DOHH2 (cell line): ENCODE data around the gene PRDM15.

Source experiments
- H3F3A ChIP-seq: fragments of 200-600 bp; sonication (generic), shearing (Covaris generic); 2 replicates; pipeline ENCODE4 v1.6.0; 2016; ENCODE audit warnings: antibody characterized with exemption, mild to moderate bottlenecking; ENCODE audit not compliant: control insufficient read depth, insufficient read depth
- H3K27ac ChIP-seq: fragments of 200-600 bp; sonication (generic); 2 replicates; pipeline ENCODE4 v1.5.1; 2014; ENCODE audit warnings: low read depth, mild to moderate bottlenecking, low read length, moderate library complexity
- H3K27me3 ChIP-seq: fragments of 200-600 bp; sonication (generic); 2 replicates; pipeline ENCODE4 v1.6.1; 2014; ENCODE audit warnings: mild to moderate bottlenecking, low read length, mixed read lengths; ENCODE audit not compliant: control insufficient read depth
- H3K36me3 ChIP-seq: fragments of 200-600 bp; sonication (generic); 2 replicates; pipeline ENCODE4 v1.6.1; 2014; ENCODE audit warnings: mild to moderate bottlenecking, low read length, moderate library complexity, mixed read lengths; ENCODE audit not compliant: control insufficient read depth
- H3K4me1 ChIP-seq: fragments of 200-600 bp; sonication (generic); 2 replicates; pipeline ENCODE4 v1.6.1; 2014; ENCODE audit warnings: mild to moderate bottlenecking, low read length, mixed read lengths; ENCODE audit not compliant: control insufficient read depth
- H3K4me2 ChIP-seq: fragments of 200-600 bp; sonication (generic); 2 replicates; pipeline ENCODE4 v1.6.0; 2014; ENCODE audit warnings: mild to moderate bottlenecking, low read length, moderate library complexity
- H3K4me3 ChIP-seq: fragments of 200-600 bp; sonication (generic); 2 replicates; pipeline ENCODE4 v1.5.1; 2014; ENCODE audit warnings: mild to moderate bottlenecking, low read length, mixed read lengths
- H3K79me2 ChIP-seq: fragments of 200-600 bp; sonication (generic); 2 replicates; pipeline ENCODE4 v1.6.1; 2014; ENCODE audit warnings: mild to moderate bottlenecking, low read length, mixed read lengths; ENCODE audit not compliant: control insufficient read depth
- H3K9me2 ChIP-seq: fragments of 200-600 bp; sonication (generic); replicated peaks from 2 replicates; pipeline ENCODE4 v1.6.1; 2014; ENCODE audit warnings: mild to moderate bottlenecking, low read length, mixed read lengths; ENCODE audit not compliant: control insufficient read depth
- H3K9me3 ChIP-seq: fragments of 200-600 bp; sonication (generic); 2 replicates; pipeline ENCODE4 v1.6.1; 2014; ENCODE audit warnings: antibody characterized with exemption, low read length, mixed read lengths; ENCODE audit not compliant: control insufficient read depth, insufficient read depth
- H4K20me1 ChIP-seq: fragments of 200-600 bp; sonication (generic); 2 replicates; pipeline ENCODE4 v1.6.0; 2014; ENCODE audit warnings: low read depth, mild to moderate bottlenecking, antibody characterized with exemption, low read length, moderate library complexity; ENCODE audit not compliant: control insufficient read depth, insufficient read depth
- EZH2phosphoT487 ChIP-seq: fragments of 200-600 bp; sonication (generic); IDR thresholded peaks from 2 replicates; pipeline ENCODE4 v1.6.1; 2017; ENCODE audit warnings: borderline replicate concordance, mild to moderate bottlenecking, antibody characterized with exemption, low read length, moderate library complexity, mixed read lengths
- TF ChIP-seq, protein P1 (sequence below): fragments of 200-600 bp; sonication (generic); IDR thresholded peaks from one replicate; pipeline ENCODE4 v1.5.1; 2014; ENCODE audit warnings: antibody characterized with exemption, mild to moderate bottlenecking, low read depth, low read length; ENCODE audit not compliant: poor library complexity, severe bottlenecking

Gene PRDM15

DNA sequence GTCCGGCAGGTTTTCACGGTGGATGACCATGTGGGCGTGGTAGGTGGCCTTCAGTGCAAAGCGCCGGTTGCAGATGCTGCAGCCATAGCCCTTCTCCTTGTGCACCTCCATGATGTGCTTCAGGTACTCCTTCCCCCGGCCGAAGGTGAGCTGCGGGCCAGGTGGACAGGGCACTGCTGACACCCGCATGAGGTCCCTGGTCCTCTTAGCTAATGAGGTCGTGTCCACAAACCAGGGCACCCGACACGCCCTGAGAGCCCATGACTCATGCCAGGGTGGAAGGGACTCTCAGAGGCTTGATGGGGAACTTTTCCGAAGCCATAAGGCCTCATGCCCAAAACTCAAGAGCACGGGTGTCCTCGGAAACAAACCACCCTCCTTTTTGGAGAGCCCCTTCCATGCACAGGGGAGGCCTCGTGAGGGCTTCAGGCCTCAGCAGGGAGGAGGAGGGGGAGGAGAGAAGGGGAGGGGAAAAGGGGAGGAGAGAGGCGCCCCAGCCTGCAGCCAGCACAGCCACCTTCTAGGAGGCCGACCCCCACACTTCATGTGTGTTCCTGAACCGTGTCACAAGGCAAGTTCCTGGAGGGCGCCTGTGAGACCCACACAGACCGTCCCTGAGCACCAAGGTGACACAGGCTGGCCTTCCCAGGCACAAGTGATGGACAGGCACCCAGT is 57.9 kb downstream of the PRDM15 start:
- no peaks in the 10 kb centered on the region for H3K27me3 ChIP-seq
- peaks cover 22% of the 10 kb centered on the region for H3K79me2 ChIP-seq
- TF ChIP-seq, protein P1, sequence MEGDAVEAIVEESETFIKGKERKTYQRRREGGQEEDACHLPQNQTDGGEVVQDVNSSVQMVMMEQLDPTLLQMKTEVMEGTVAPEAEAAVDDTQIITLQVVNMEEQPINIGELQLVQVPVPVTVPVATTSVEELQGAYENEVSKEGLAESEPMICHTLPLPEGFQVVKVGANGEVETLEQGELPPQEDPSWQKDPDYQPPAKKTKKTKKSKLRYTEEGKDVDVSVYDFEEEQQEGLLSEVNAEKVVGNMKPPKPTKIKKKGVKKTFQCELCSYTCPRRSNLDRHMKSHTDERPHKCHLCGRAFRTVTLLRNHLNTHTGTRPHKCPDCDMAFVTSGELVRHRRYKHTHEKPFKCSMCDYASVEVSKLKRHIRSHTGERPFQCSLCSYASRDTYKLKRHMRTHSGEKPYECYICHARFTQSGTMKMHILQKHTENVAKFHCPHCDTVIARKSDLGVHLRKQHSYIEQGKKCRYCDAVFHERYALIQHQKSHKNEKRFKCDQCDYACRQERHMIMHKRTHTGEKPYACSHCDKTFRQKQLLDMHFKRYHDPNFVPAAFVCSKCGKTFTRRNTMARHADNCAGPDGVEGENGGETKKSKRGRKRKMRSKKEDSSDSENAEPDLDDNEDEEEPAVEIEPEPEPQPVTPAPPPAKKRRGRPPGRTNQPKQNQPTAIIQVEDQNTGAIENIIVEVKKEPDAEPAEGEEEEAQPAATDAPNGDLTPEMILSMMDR, result no peak
- no peak for TF ChIP-seq EZH2phosphoT487
- peaks cover 7% of the 10 kb centered on the region; the same call in 1 of the 2 replicates for H4K20me1 ChIP-seq
- no peaks in the 10 kb centered on the region for H3K9me2 ChIP-seq
- H3K36me3 ChIP-seq, result peaks cover 99% of the 10 kb centered on the region
- no peaks in the 10 kb centered on the region for H3K9me3 ChIP-seq
- no peak overlapping the region for H3K4me3 ChIP-seq
- H3K27ac ChIP-seq, result no peak overlapping the region
- no peak overlapping the region for H3K4me2 ChIP-seq
- H3F3A ChIP-seq, result peaks cover 21% of the 10 kb centered on the region
- H3K4me1 ChIP-seq, result peaks cover 59% of the 10 kb centered on the region

DNA sequence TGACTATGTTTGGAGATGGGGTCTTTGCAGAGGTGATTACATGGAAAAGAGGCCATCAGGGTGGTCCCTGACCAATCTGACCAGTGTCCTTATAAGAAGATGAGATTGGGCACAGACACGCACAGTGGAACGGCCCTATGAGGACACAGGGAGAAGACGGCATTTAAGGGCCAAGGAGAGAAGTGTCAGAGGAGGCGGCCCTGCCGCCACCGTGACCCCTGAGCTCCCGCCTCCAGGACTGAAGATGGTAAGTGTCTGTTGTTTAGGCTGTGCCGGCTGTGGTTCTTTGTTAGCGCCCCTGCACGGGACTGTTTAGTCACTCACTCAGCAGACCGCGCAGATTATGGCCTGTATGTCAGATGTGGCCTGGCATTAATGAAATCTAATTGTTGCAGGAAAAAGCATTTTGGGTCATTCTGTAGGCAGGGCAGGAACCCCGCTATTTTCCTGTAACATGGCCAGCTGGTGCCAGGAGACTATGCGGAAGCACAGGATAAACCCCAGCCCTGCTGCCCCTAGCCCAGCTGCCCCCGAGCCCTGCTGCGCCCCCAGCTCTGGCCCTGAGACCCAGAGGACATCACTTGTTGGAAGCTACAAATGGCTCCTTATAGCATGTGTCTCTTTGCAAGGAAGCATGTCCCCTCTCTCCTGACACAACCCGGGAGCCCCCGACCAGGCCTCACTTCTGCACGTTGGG is 58.6 kb downstream of the PRDM15 start:
- no peak overlapping the region for H3K4me3 ChIP-seq
- H3K9me2 ChIP-seq, result no peaks in the 10 kb centered on the region
- no peak for TF ChIP-seq EZH2phosphoT487
- TF ChIP-seq, protein P1, result no peak
- peaks cover 26% of the 10 kb centered on the region for H3K79me2 ChIP-seq
- H3F3A ChIP-seq, result peaks cover 21% of the 10 kb centered on the region
- no peaks in the 10 kb centered on the region for H3K9me3 ChIP-seq
- no peak overlapping the region for H3K27ac ChIP-seq
- H3K36me3 ChIP-seq, result peaks cover 99% of the 10 kb centered on the region
- peaks cover 53% of the 10 kb centered on the region for H3K4me1 ChIP-seq
- no peaks in the 10 kb centered on the region for H3K27me3 ChIP-seq
- no peak overlapping the region for H3K4me2 ChIP-seq
- peaks cover 10% of the 10 kb centered on the region; the same call in 1 of the 2 replicates for H4K20me1 ChIP-seq

DNA sequence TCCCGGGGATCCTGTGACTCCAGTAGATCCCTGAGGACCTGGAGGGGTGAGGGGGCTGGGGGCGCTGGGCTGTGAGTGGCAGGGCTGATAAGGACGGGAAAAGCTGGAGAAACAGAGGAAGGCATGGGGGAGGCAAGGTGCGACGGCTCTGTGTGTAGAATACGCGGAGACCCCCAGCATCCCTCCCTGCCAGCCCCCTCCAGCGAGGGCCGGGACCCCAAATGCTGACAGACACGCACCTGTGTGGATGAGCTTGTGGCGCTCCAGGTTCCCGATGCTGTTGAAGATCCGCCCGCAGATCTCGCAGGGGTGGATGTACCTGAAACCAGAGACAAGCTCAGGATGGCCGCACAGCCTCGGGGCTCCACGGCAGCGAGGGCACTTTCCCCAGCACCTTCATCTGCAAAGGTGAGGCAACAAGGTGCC is 59.3 kb downstream of the PRDM15 start:
- peaks cover 10% of the 10 kb centered on the region; the same call in 1 of the 2 replicates for H4K20me1 ChIP-seq
- peaks cover 21% of the 10 kb centered on the region for H3F3A ChIP-seq
- H3K79me2 ChIP-seq, result peaks cover 28% of the 10 kb centered on the region
- no peak overlapping the region for H3K4me2 ChIP-seq
- H3K9me2 ChIP-seq, result no peaks in the 10 kb centered on the region
- peaks cover 46% of the 10 kb centered on the region for H3K4me1 ChIP-seq
- no peak overlapping the region for H3K4me3 ChIP-seq
- TF ChIP-seq, protein P1, result no peak
- TF ChIP-seq EZH2phosphoT487, result no peak
- H3K27me3 ChIP-seq, result no peaks in the 10 kb centered on the region
- H3K27ac ChIP-seq, result no peak overlapping the region
- peaks cover 99% of the 10 kb centered on the region for H3K36me3 ChIP-seq
- H3K9me3 ChIP-seq, result no peaks in the 10 kb centered on the region
